Measurements from ENCODE around the gene MIER1. TPM values are rescaled to one million over a fixed set of nuclear protein-coding genes. Genes with fewer than 3 reads are reported as not detected.
A peak's percentile ranks its signal among the peaks of the same experiment; 100 is the strongest.

MIER1 gene
- total and polyA plus RNA-seq, 9 donors: 16.2 to 51.2 (median 45.8) TPM

DNA sequence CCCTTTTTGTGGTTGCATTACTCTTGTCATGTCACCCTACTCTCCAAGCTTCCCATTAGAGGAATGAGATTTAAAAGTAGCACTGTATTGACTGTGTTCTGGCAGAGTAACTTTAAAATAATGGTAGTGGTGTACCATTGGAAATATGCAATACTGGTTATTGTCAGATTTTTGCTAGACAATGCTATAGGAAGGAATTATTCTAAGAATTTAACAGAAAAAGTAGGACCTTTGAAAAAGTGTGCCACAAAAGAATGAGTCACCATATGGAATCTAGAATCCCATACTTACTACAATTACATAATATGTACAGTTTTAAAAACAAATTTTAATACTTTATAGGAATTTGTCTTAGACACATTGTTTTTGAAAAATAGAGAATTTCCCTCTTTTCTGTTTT, 13.8 kb downstream of the MIER1 start:
- H3K4me3 ChIP-seq: no peak overlapping the region
- H3K4me1 ChIP-seq (ENCODE audit: insufficient read depth): peaks cover 5% of the 10 kb centered on the region
- H3K9me3 ChIP-seq: no peaks in the 10 kb centered on the region
- H3K27me3 ChIP-seq: no peaks in the 10 kb centered on the region
- no peak for DNase-seq
- intact Hi-C loops (cut with DNase I): no loop called here
- no peaks in the 10 kb centered on the region for H3K36me3 ChIP-seq
- no peak overlapping the region for H3K27ac ChIP-seq
- TF ChIP-seq EP300 (IDR thresholded peaks at IDR 0.05) (no peak), POLR2A (IDR thresholded peaks at IDR 0.05) (no peak)
- TF ChIP-seq, protein P1, sequence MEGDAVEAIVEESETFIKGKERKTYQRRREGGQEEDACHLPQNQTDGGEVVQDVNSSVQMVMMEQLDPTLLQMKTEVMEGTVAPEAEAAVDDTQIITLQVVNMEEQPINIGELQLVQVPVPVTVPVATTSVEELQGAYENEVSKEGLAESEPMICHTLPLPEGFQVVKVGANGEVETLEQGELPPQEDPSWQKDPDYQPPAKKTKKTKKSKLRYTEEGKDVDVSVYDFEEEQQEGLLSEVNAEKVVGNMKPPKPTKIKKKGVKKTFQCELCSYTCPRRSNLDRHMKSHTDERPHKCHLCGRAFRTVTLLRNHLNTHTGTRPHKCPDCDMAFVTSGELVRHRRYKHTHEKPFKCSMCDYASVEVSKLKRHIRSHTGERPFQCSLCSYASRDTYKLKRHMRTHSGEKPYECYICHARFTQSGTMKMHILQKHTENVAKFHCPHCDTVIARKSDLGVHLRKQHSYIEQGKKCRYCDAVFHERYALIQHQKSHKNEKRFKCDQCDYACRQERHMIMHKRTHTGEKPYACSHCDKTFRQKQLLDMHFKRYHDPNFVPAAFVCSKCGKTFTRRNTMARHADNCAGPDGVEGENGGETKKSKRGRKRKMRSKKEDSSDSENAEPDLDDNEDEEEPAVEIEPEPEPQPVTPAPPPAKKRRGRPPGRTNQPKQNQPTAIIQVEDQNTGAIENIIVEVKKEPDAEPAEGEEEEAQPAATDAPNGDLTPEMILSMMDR (IDR thresholded peaks at IDR 0.05): no peak

- H3K27ac ChIP-seq: no peak overlapping the region
- no peaks in the 10 kb centered on the region for H3K9me3 ChIP-seq
- H3K36me3 ChIP-seq: no peaks in the 10 kb centered on the region
- H3K27me3 ChIP-seq: no peaks in the 10 kb centered on the region
- H3K4me1 ChIP-seq (ENCODE audit: insufficient read depth): peaks cover 7% of the 10 kb centered on the region
- intact Hi-C loops (cut with DNase I): no loop called here
- H3K4me3 ChIP-seq: no peak overlapping the region
- DNase-seq: no peak
- 84 to 95% (median 86%) methylated on average over 1 of the region's 1 CpG for WGBS, 3 donors
- no peak for TF ChIP-seq EP300 (IDR thresholded peaks at IDR 0.05)
- TF ChIP-seq, protein P1 (IDR thresholded peaks at IDR 0.05): no peak
- TF ChIP-seq POLR2A (IDR thresholded peaks at IDR 0.05): no peak
Observed at GRCh38 chr1:66940981-66941380, 16.2 kb downstream of the MIER1 start.

DNA sequence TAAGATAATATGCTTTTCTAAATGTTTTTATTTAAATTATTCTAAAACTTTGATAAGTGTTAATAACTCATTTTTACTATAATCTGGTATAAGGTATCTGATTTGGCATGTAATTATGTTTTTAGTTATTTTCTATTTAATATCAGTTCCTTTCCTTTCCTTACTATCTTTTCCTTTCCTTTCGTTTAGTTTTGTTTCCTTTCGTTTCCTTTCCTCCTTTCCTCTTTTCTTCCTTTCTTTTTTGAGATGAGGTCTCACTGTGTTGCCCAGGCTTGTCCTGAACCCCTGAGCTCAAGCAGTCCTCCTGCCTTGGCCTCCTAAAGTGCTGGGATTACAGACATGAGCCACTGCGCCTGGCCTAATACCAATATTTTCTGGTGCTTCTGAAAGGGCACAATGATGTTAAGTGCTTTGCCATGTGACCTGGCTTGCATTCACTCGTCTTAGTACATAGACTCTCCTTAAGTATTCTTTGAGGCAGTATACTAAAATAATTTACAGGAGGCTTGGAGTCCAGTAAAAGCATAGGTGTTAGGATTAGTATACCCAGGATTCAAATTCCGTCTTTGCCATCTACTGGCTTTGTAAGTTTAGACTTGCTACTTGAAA, 18.7 kb downstream of the MIER1 start:
- Histone ChIP-seq H3K36me3 (no peaks in the 10 kb centered on the region), H3K4me1 (ENCODE audit: insufficient read depth) (peaks cover 9% of the 10 kb centered on the region), H3K4me3 (no peak overlapping the region)

DNA sequence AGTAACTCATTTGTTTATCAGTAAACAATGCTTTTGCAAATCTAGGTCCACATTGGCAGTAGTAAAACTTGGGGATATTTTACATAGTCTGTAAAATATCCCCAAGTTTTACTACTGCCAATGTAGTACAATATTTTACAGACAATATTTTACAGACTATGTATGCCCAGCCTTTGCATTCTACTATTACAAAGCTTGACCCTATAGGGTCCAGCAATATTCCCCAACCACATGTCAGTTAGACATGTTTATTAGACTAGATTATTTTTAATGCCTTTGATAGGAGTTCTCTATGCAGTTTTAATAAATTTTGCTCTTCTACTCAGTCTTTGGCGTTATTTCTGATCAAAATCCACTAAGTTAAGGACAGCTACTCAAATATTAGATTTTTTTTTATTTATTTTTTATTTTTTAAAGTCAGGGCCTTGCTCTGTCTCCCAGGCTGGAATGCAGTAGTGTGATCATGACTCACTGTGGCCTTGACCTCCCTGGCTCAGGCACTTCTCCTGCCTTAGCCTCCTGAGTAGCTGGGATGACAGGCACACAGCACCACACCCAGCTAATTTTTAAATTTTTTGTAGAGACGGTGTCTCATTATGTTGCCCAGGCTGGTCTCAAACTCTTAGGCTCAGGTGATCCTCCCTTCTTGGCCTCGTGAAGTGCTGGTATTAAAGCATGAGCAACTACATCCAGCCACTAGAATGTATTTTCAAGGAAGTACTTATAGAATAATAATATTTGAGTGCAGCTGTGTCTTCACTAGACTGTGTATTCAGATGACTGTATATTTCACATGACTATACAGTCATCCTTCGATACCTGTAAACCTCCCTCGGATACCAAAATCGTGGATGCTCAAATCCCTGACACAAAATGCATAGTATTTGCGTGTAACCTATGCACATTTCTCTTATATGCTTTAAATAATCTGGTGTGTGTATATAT, 19.8 kb downstream of the MIER1 start:
- Histone ChIP-seq H3K27me3 (no peaks in the 10 kb centered on the region), H3K9me3 (no peaks in the 10 kb centered on the region), H3K4me3 (no peak overlapping the region), H3K27ac (peak overlapping the region in 1 of 2 donors; percentile 36), H3K4me1 (ENCODE audit: insufficient read depth) (peaks cover 9% of the 10 kb centered on the region), H3K36me3 (no peaks in the 10 kb centered on the region)
- TF ChIP-seq, protein P1 (IDR thresholded peaks at IDR 0.05): no peak
- peak; percentile 74 to 86 (median 84) for DNase-seq
- intact Hi-C loops (cut with DNase I): no loop called here
- 66 to 75% (median 69%) methylated on average over 7 of the region's 7 CpGs for WGBS, 3 donors

More for the DNA sequence above, 18.7 kb downstream of the MIER1 start:
- DNase-seq: no peak
- WGBS, 3 donors: 77 to 83% (median 80%) methylated on average over 5 of the region's 5 CpGs
- no peaks in the 10 kb centered on the region for H3K9me3 ChIP-seq
- TF ChIP-seq, protein P1 (IDR thresholded peaks at IDR 0.05): no peak
- TF ChIP-seq EP300 (IDR thresholded peaks at IDR 0.05) (no peak), POLR2A (IDR thresholded peaks at IDR 0.05) (no peak)
- no peaks in the 10 kb centered on the region for H3K27me3 ChIP-seq
- H3K27ac ChIP-seq: peak overlapping the region in 1 of 2 donors; percentile 36
- intact Hi-C loops (cut with DNase I): no loop called here

All from ovary (tissue), 9 donors.